Measurements from ENCODE around the gene SLC25A33. TPM values are rescaled to one million over a fixed set of nuclear protein-coding genes. Genes with fewer than 3 reads are reported as not detected.

SLC25A33 gene
- total and polyA plus RNA-seq, 2 experiments from 2014 or later, result 10.4 to 12.3 TPM

- Histone ChIP-seq H3K27me3 (peaks cover 23% of the 10 kb centered on the region), H3K9me3 (ENCODE audit: low read depth) (no peaks in the 10 kb centered on the region), H3K36me3 (no peaks in the 10 kb centered on the region), H3K4me3 (no peak overlapping the region), H3K27ac (no peak overlapping the region), H3K4me1 (ENCODE audit: low read depth) (no peaks in the 10 kb centered on the region)
- TF ChIP-seq CTCF (IDR thresholded peaks at IDR 0.05; ENCODE audit: low read depth, low read length), result no peak
- no peak for DNase-seq (ENCODE audit: low read depth in 1 of 2, low spot score in 1 of 2)
Measured at GRCh38 chr1:9629445-9630201, 90.4 kb downstream of the SLC25A33 start.

- H3K9me3 ChIP-seq (ENCODE audit: low read depth), result no peaks in the 10 kb centered on the region
- TF ChIP-seq CTCF (IDR thresholded peaks at IDR 0.05; ENCODE audit: low read depth, low read length), result no peak
- DNase-seq (ENCODE audit: low read depth in 1 of 2, low spot score in 1 of 2), result no peak
- no peaks in the 10 kb centered on the region for H3K4me1 ChIP-seq (ENCODE audit: low read depth)
- H3K36me3 ChIP-seq, result no peaks in the 10 kb centered on the region
- H3K4me3 ChIP-seq, result no peak overlapping the region
- peaks cover 21% of the 10 kb centered on the region for H3K27me3 ChIP-seq
- no peak overlapping the region for H3K27ac ChIP-seq
Measured at GRCh38 chr1:9630331-9631111, 91.3 kb downstream of the SLC25A33 start.

- no peaks in the 10 kb centered on the region for H3K9me3 ChIP-seq (ENCODE audit: low read depth)
- H3K27ac ChIP-seq, result no peak overlapping the region
- peaks cover 11% of the 10 kb centered on the region for H3K27me3 ChIP-seq
- H3K4me1 ChIP-seq (ENCODE audit: low read depth), result no peaks in the 10 kb centered on the region
- TF ChIP-seq CTCF (IDR thresholded peaks at IDR 0.05; ENCODE audit: low read depth, low read length), result no peak
- no peaks in the 10 kb centered on the region for H3K36me3 ChIP-seq
- H3K4me3 ChIP-seq, result no peak overlapping the region
- DNase-seq (ENCODE audit: low read depth in 1 of 2, low spot score in 1 of 2), result no peak
Measured at GRCh38 chr1:9631613-9632012, 92.3 kb downstream of the SLC25A33 start.

GRCh38 chr1:9633493-9633892 lies 94.2 kb downstream of the SLC25A33 start:
- no peak for TF ChIP-seq CTCF (IDR thresholded peaks at IDR 0.05; ENCODE audit: low read depth, low read length)
- Histone ChIP-seq H3K36me3 (no peaks in the 10 kb centered on the region), H3K27ac (no peak overlapping the region), H3K4me1 (ENCODE audit: low read depth) (no peaks in the 10 kb centered on the region), H3K4me3 (no peak overlapping the region), H3K27me3 (no peaks in the 10 kb centered on the region), H3K9me3 (ENCODE audit: low read depth) (no peaks in the 10 kb centered on the region)
- DNase-seq (ENCODE audit: low read depth in 1 of 2, low spot score in 1 of 2), result no peak

- no peak for DNase-seq (ENCODE audit: low read depth in 1 of 2, low spot score in 1 of 2)
- no peak overlapping the region for H3K4me3 ChIP-seq
- H3K27ac ChIP-seq, result no peak overlapping the region
- H3K36me3 ChIP-seq, result no peaks in the 10 kb centered on the region
- no peaks in the 10 kb centered on the region for H3K4me1 ChIP-seq (ENCODE audit: low read depth)
- H3K27me3 ChIP-seq, result no peaks in the 10 kb centered on the region
- H3K9me3 ChIP-seq (ENCODE audit: low read depth), result no peaks in the 10 kb centered on the region
- TF ChIP-seq CTCF (IDR thresholded peaks at IDR 0.05; ENCODE audit: low read depth, low read length), result no peak
Measured at GRCh38 chr1:9634582-9634981, 95.3 kb downstream of the SLC25A33 start.

Other genes starting within 250 kb of the SLC25A33 start
- gene SPSB1, start 246.6 kb upstream of the SLC25A33 start, total RNA-seq, result 2.7 and 5.4 TPM in 2 replicates
- 3.2 and 4.6 TPM in 2 replicates for gene SPSB1, start 246.6 kb upstream of the SLC25A33 start, polyA plus RNA-seq
- gene TMEM201, start 49.4 kb downstream of the SLC25A33 start, total RNA-seq, result 21.0 and 28.0 TPM in 2 replicates
- gene TMEM201, start 49.4 kb downstream of the SLC25A33 start, polyA plus RNA-seq, result 25.0 and 34.1 TPM in 2 replicates
- gene PIK3CD, start 112.3 kb downstream of the SLC25A33 start, total RNA-seq, result 4.7 and 7.9 TPM in 2 replicates
- 3.0 and 6.5 TPM in 2 replicates for gene PIK3CD, start 112.3 kb downstream of the SLC25A33 start, polyA plus RNA-seq